Epithelial cell of proximal tubule (primary cell): ENCODE data around the gene CASP4. TPM values are rescaled to one million over a fixed set of nuclear protein-coding genes. Genes with fewer than 3 reads are reported as not detected.

Source experiments
- DNase-seq: peaks from one replicate; pipeline ENCODE4 v3.0.0-alpha.2; 2011; ENCODE audit warnings: low read depth
- H3K4me3 ChIP-seq: 2 replicates; pipeline ENCODE4 v1.5.1; 2011; ENCODE audit warnings: low read depth, mild to moderate bottlenecking, low read length
- total RNA-seq: library from RNA; depleted of rRNA; stranded (reverse); fragments of >200 nt; gene quantifications from 2 replicates; pipeline ENCODE4 v1.2.3, GENCODE V29; 2015
- TF ChIP-seq, protein P1 (sequence below): conservative IDR thresholded peaks from 2 replicates; pipeline ENCODE4 v1.5.1; 2012; ENCODE audit warnings: low read depth, mild to moderate bottlenecking, low read length

CASP4 gene
- total RNA-seq = 27.6 and 30.4 TPM in 2 replicates

DNA sequence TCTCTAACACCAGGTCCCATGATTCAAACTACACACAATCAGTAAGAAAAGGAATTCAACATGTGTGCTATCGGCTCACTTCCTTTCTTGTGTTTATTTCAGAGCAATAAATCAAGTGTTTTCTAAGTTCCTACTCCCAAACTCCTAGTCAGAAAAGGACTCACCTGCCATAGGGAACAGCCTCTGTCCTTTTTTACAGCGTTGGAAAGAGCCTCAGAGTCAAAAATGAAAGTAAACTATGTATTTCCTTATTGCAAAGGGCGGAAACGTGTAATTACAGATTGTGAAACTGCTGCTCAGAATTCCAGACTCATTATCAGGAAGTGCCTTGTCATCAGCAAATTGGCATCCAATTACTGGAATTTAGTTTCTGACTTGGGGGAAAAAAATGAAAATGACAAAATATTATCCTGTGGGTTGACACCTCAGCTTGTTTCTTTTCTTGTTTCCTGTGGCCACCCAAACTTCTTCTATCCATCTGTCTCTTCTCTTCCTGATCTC is at the start of gene CASP4:
TSS of gene CASP4 (minus strand) at position 220 of the 501 bp plus-strand sequence. CDS start at position 171, 49 bp downstream.
- H3K4me3 ChIP-seq = peak within 1 kb of the TSS; percentile 65
- peak; percentile 40 for DNase-seq
- TF ChIP-seq, protein P1, sequence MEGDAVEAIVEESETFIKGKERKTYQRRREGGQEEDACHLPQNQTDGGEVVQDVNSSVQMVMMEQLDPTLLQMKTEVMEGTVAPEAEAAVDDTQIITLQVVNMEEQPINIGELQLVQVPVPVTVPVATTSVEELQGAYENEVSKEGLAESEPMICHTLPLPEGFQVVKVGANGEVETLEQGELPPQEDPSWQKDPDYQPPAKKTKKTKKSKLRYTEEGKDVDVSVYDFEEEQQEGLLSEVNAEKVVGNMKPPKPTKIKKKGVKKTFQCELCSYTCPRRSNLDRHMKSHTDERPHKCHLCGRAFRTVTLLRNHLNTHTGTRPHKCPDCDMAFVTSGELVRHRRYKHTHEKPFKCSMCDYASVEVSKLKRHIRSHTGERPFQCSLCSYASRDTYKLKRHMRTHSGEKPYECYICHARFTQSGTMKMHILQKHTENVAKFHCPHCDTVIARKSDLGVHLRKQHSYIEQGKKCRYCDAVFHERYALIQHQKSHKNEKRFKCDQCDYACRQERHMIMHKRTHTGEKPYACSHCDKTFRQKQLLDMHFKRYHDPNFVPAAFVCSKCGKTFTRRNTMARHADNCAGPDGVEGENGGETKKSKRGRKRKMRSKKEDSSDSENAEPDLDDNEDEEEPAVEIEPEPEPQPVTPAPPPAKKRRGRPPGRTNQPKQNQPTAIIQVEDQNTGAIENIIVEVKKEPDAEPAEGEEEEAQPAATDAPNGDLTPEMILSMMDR = no peak

DNA sequence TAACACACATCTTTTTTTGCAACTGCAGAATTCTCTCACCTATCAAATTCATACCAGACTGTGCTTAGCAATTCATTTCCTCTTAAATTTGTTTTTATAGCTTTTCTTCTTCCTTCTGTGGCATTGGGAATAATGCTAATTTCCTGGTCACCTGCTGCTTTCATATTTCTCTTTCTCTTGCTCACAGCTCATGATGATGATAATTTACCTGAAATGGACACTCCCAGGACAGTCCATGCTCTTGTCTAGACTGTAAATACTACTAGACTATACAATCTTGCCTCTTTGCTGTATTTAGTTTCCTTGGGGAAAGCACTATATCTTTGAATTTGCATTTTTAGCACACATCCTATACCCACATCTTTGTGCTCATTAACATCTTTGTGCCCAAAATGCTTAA is 39.1 kb upstream of the CASP4 start:
- TF ChIP-seq, protein P1 = no peak
- H3K4me3 ChIP-seq = no peak overlapping the region
- DNase-seq = no peak

DNA sequence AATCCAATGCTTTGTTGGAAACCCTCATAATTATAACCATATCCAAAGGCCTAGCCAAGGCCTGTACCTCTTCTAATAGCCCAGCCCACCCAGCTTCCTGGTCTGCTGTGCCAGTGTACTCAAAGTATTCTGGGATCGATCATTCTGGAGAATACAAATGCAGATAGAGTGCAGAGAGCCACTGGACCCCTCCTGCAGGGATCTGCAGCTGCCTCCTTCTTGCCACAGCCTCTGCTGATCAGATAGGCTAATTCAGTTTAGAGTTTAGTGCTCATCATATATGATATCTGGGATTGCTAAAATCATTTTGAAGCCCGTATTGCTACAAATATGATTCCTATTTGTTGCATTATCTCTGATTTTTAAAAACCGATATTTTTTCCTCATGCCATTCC is 37.1 kb upstream of the CASP4 start:
- no peak overlapping the region for H3K4me3 ChIP-seq
- DNase-seq = no peak
- TF ChIP-seq, protein P1 = no peak

DNA sequence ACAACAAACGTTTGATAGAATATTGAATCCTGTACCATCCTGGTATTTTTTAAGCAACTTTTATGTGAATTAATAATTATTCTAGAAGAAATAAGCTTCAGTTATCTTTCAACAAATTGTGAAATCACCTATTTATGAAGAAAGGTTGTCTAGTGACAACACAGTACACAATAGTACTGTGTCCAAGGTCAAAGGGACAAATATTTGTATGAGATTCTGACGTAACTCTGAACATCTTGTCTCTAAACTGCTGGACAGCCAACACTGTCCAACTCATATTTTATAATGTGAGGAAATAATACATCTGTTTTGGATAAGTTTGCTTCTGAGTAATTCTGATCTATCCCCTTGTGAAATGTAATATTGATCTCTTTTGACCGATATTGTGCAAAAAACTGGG is 35.6 kb upstream of the CASP4 start:
- no peak for DNase-seq

DNA sequence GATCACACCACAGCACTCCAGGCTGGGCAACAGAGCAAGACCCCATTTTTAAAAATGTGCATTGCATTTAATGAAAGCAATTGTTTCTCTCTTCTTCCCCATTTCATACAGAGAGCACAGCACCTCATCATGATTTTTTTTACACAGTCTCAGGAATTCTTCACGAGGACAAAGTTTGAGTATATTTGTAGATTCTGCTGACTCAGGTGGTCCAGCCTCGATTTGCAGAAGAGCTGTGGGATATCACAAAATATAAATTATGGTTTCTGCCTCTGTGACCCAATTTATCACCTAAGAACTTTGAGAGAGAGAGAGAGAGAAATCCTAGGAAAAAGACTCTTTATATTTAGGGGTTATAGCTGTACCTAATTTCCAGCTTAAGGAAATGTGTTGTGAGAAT is 34.8 kb upstream of the CASP4 start:
- TF ChIP-seq, protein P1 = no peak
- no peak for DNase-seq
- no peak overlapping the region for H3K4me3 ChIP-seq

More for the DNA sequence above, 35.6 kb upstream of the CASP4 start:
- H3K4me3 ChIP-seq = no peak overlapping the region
- TF ChIP-seq, protein P1 = no peak

DNA sequence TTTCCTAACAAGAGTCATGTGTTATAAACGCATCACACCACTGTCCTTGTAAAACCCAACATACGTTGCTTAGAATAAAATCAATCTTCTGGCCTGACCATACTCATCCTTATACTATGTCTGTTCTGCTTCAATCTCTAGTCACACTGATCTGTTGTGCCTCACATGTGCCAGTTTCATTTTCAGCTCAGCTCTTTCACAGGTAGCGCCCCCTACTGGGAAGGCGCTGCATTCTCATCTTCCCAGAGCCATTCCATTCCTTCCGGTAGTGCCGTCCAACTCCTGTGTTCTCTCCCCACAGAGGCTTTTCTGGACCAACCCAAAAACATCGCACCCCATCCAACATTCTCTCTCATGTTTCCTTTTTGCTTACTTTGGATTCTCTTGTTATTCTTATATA is 32.4 kb upstream of the CASP4 start:
- H3K4me3 ChIP-seq = no peak overlapping the region
- DNase-seq = no peak
- TF ChIP-seq, protein P1 = peak; percentile 74

DNA sequence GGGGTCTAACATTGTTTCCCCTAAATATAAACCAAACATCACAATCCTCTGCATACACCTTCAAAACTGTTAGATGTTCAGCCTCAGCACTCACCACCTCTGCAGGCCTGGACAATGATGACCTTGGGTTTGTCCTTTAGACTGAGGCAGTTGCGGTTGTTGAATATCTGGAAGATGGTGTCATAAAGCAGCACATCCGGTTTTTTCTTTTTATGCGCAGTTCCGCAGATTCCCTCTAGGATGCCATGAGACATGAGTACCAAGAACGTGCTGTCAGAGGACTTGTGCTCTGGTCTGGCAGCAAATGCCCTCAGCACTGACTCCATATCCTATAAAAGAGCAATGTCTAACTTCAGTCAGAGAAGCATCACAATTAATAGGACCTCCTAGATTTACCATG is 31.8 kb upstream of the CASP4 start:
- no peak for DNase-seq

More for the DNA sequence above, 31.8 kb upstream of the CASP4 start:
- no peak overlapping the region for H3K4me3 ChIP-seq
- TF ChIP-seq, protein P1 = peak; percentile 20
